Nucleus accumbens (tissue), 56 donors: ENCODE data around the gene RAB15.

Experiments used
- DNase-seq, 56 donors: peaks; one replicate each; lab custom pipeline; 2025; lab: John Stamatoyannopoulos, UW

Gene RAB15

GRCh38 chr14:64942531-64943111 lies 29.5 kb downstream of the RAB15 start, which contains the start of gene GPX2:
TSS of gene GPX2 (minus strand) at chr14:64942745. CDS start at chr14:64942726, 19 bp downstream.
- no peak for DNase-seq

GRCh38 chr14:64940336-64940910 lies 31.7 kb downstream of the RAB15 start:
- no peak for DNase-seq

GRCh38 chr14:64939817-64940190 lies 32.3 kb downstream of the RAB15 start:
- no peak for DNase-seq

GRCh38 chr14:64938972-64939816 lies 32.9 kb downstream of the RAB15 start:
- no peak for DNase-seq

- no peak for DNase-seq
Measured at GRCh38 chr14:64937821-64938193, 34.3 kb downstream of the RAB15 start.

- DNase-seq: no peak
Measured at GRCh38 chr14:64937171-64937820, 34.8 kb downstream of the RAB15 start.

- no peak for DNase-seq
Measured at GRCh38 chr14:64935508-64935907, 36.6 kb downstream of the RAB15 start.

GRCh38 chr14:64934338-64934929 lies 37.7 kb downstream of the RAB15 start:
- no peak for DNase-seq

- DNase-seq: no peak
Measured at GRCh38 chr14:64932231-64932630, 39.9 kb downstream of the RAB15 start.

GRCh38 chr14:64931123-64931522 lies 41.0 kb downstream of the RAB15 start:
- no peak for DNase-seq

- DNase-seq: no peak
Measured at GRCh38 chr14:64930085-64930843, 41.9 kb downstream of the RAB15 start.

GRCh38 chr14:64929014-64929359 lies 43.1 kb downstream of the RAB15 start:
- DNase-seq: no peak

GRCh38 chr14:64928239-64929013 lies 43.7 kb downstream of the RAB15 start:
- no peak for DNase-seq

GRCh38 chr14:64927031-64927430 lies 45.1 kb downstream of the RAB15 start:
- DNase-seq: no peak

- DNase-seq: no peak
Measured at GRCh38 chr14:64926398-64926995, 45.6 kb downstream of the RAB15 start.

GRCh38 chr14:64923015-64923414 lies 49.1 kb downstream of the RAB15 start:
- DNase-seq: no peak

GRCh38 chr14:64920465-64920864 lies 51.7 kb downstream of the RAB15 start:
- no peak for DNase-seq

- no peak for DNase-seq
Measured at GRCh38 chr14:64919618-64920017, 52.5 kb downstream of the RAB15 start.

GRCh38 chr14:64919215-64919614 lies 52.9 kb downstream of the RAB15 start:
- no peak for DNase-seq
